ENCODE measurements around the gene NFE2L2.
"Not testable (repeated sequence)": the region's sequence is repeated elsewhere in the genome, so short reads cannot be mapped to it uniquely, and the experiment has no call there.

The NFE2L2 gene

GRCh38 chr2:177232098-177232704 lies 32.3 kb downstream of the NFE2L2 start:
- no peak for DNase-seq

DNA sequence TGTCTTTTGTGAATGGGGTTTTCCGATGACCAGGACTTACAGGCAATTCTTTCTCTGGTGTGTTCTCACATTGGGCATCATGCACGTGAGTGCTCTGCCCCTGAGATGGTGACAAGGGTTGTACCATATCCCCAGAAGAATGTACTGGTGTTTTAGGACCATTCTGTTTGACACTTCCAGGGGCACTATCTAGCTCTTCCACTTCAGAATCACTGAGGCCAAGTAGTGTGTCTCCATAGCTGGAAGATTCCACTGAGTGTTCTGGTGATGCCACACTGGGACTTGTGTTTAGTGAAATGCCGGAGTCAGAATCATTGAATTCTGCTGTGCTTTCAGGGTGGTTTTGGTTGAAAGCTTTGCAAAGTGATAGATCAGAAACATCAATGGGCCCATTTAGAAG lies 33.3 kb downstream of the NFE2L2 start:
- no peak for DNase-seq

DNA sequence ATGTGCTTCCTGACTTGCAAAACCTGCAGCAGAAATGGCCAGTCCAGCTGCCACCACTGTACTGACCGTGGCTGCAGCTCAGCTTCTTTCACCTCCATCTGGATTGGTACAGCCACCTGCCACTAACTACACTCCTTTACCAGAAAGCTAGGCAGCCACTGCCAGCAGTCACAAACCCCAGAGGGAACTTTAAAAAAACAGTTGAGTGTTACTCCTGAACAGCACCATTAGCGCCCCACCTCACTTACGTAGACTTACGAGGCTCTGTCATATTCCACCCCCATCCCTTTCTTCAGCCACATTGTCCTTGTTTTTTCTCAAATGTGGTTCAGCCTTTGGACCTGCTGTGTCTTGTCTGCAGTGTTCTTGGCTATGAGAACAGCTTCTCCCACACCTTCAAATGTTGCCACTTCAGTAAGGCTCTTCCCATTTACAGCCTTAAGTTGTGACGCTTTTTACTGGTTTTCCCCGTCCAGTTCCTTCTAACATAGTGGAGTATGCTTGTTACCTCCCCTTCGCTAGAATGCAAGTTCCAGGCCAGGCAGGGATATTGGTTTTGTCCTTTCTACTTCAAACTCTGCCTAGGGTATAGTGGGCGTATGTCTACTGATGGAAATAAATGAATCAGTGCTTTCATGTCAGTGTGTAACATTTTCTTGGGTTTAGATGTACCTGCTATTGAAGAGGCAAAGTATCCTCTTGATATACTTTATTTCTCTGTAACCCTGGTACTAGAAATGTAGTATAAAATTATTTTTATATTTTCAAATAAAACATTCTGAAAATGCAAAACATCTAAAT lies 34.9 kb downstream of the NFE2L2 start:
- no peak for DNase-seq

DNA sequence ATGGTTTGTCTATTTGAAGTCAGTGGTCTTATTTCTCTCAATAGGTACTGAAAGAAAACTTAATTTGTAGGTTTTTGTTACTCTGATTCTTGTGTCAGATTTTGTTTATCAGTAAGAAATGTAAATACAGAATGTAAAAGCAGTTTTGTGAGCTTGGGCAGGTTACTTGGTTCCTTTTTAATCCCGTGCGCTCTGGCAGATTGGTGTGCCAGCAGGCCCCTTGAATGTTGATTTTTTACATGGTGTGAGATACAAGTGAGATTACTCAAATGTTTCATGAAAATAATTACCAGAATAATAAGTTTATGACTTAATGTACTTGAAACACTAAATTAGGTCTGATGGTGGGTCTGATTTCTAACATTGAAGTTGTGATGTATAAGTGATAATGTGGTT lies 38.6 kb downstream of the NFE2L2 start:
- no peak for DNase-seq

DNA sequence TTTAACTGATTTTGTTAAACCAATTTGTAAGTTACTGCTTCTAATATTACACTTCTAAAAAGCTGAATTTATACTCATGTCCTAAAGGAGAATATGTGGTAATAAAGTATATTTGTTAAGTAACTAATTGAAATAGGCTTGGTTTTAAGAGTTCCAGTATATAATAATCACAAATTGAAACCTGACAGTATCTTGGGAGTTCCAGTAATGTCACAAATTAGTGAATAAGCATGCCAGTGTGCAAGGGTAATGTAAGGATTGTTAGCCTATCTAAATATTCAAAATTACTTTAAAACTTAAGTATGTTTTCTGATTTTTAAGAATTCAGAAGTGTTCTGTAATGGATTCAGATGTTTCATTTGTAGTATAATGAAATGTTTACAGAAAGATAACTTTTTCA lies 41.1 kb downstream of the NFE2L2 start:
- not testable (repeated sequence) for DNase-seq

GRCh38 chr2:177221970-177222369 lies 42.6 kb downstream of the NFE2L2 start:
- DNase-seq, result no peak

DNA sequence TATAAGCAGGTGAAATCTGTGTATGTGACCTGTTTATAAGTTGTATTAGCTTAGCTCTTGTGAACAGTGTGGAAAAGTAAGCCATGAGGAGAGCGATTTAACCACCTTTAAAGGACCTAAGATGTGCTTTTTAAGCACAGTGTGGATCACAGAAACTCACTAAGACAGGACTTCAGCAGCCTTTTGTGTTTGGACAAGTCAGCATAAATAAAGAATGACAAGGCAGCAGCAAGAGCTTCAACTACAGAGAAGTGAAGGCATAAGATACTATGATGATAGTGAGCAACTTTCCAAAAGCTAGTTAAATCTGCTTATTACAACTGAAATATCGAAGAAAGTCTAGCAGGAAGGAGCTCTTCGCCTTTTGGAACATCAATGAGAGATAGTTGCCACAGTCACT lies 43.0 kb downstream of the NFE2L2 start:
- no peak for DNase-seq

DNA sequence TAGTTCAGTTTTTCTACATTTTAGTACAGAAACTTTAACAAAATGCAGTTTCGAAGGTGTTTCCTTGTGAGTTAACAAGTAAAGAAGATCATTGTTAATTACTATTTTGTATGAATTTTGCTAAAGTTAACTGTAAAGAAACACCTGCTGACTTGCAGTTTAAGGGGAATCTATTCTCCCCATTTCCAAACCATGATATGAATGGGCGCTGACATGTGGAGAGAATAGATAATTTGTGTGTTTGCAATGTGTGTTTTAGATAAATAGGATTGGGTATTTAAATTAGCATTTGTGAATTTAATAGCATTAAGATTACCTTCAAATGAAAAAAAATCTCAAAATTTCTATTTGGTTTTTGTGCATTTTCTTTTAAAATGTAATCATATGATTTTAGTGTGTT lies 44.7 kb downstream of the NFE2L2 start:
- DNase-seq, result not testable (repeated sequence)

GRCh38 chr2:177217247-177217843 lies 47.2 kb downstream of the NFE2L2 start:
- DNase-seq, result no peak

DNA sequence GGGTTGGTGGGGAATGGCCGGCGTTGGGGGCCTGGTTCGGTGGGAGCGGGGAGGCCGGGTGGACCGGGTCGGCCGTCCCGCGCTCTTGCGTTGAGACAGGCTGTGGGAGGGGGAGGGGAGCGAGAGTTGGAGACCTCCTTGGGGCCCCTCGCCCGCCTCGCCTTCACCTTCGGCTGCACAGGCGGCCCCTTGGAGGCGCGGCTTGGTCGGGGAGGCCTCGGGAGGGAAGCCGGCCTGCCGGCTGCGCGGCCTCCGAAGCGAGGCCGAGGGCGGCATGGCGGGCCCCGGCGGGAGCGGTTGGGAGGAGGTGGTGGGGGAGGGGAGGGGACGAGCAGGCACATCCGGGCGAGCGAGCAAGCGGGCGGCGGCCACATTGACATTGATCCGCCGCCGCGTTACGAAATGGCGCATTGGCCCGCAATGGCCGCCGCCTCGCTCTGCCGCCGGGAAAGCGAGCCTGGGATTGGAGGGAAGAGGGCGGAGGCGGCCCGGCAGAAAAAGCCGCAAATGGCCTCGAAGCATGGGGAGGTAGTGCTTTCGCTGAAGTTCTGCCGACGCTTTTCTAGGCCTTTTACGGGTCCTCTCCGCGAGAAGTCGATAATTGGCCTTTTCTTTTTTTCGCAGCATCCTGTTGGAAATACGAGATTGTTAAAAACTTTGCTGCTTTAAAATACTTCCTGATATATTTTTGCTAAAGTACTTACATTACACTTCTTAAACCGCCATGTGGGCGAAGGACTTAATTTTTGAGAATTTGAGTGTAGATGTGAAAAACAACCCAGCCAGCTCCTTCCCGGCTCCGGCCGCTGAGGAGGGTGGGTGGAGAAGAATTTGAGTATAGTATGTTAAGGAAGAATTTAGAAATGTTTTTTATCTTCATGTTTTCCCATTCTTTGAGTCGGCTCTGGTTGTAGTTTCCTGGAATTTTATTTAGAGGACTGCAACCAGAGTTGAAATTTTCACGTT lies 51.4 kb downstream of the NFE2L2 start:
- DNase-seq, result peak; percentile 95

GRCh38 chr2:177212106-177212890 lies 52.2 kb downstream of the NFE2L2 start, which contains the start of gene HNRNPA3:
Gene HNRNPA3 (plus strand): TSS chr2:177212794. CDS start chr2:177212800, 6 bp downstream.
- DNase-seq, result peak; percentile 99

DNA sequence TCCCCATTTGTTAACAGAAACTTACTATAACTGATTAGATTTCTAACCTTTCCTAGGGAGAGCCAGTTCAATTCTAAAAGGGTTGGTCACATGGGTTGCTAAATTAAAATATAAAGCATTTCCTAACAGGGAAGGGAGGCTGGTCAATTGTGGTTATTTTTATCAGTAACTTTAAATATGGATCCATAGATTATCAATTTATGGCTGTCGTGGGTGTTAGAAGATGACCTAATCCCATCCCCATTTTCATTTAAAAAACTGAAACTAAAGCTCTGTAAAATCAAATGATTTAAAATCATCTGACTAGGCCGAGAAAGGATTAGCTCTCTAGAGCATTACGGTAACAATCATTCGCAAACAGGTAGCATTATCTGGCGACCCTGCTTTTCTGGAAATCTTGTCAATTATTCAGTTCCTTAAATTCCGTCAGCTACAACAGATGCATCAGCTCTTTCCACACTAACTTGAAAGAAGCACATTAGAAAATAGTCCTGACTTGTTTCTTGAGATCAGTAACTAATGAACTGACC lies 52.9 kb downstream of the NFE2L2 start:
- DNase-seq, result no peak

DNA sequence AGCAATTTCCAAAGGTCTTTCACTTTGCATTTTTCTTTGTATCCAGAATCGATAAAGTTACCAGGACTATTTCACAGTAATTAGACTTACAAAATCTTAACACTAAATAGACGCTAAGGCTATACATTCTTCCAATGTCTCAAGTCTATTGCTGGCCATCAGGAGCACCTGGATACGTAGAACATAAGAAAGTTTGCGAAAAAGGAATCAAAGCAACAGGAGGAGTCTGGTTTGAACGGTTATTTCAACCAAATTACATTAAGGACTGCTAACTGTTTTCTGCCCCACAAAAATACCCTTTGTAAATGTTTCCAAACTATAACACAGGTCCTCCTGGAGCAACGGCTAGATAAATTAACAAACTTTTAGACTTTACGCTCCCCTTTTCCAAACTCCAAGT lies 53.4 kb downstream of the NFE2L2 start:
- no peak for DNase-seq

GRCh38 chr2:177207101-177207500 lies 57.4 kb downstream of the NFE2L2 start:
- DNase-seq, result no peak

DNA sequence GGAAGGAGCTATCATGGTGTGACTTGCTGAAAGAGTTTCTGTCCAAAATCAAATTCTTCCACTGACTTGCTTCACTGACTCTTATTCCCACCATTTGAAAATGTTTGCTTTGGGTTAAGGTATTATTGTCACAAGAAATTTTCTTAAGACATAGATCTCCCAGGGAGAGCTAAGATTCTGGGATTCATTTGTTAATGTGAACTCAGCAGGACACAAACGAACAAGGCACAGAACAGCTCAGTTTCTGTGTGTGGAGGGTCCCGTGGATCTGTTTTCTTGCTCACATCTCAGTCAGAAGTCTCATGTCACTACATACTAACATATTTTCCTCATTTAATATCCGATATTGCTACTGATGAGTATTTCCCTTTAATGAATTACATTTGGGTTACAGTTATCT lies 60.1 kb downstream of the NFE2L2 start:
- no peak for DNase-seq

GRCh38 chr2:177201919-177202346 lies 62.6 kb downstream of the NFE2L2 start:
- DNase-seq, result no peak

- not testable (repeated sequence) for DNase-seq
Measured at GRCh38 chr2:177200419-177200818, 64.1 kb downstream of the NFE2L2 start.

DNA sequence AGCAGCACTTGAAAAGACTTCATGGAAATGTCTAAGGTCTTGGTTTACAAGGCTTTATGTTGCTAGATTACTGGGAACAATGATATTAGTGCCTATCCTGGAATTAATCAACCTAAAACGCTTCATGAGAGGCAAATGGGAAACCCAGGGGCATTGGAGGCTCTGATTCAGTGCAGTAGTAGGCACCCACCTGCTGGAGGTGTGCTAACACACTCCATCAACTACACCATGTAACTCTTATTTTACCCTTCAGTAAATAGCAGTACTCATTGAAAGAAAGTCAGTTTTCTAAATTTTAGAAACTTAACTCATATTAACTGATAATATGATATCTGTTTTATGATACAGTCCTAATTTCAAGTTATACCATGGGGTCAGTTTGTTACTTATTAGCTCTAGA lies 69.3 kb downstream of the NFE2L2 start:
- no peak for DNase-seq

DNA sequence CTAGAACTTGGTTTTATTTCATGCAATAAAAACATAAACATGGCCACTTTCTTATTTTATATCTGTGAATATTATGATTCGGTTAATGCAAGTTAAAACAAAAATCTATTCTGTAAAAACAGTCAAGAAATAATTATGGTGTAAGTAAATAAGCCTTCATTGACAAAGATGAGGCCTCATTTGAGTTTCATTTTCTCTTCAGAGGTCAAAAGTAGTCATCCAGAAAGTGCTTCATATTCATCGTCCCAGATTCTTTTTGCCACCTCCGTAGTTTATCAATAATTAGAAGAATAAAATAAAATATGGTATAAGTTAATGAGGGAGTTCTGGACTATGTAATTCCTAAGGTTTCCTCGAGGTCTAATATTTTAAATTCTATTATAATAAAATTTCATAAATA lies 71.3 kb downstream of the NFE2L2 start:
- no peak for DNase-seq

- no peak for DNase-seq
Measured at GRCh38 chr2:177192788-177193187, 71.7 kb downstream of the NFE2L2 start.

- DNase-seq, result no peak
Measured at GRCh38 chr2:177190941-177191340, 73.6 kb downstream of the NFE2L2 start.
